GM18502 (cell line): ENCODE measurements around the gene LHFPL2.
A peak's percentile ranks its signal among the peaks of the same experiment; 100 is the strongest.
"Not testable (repeated sequence)": the region's sequence is repeated elsewhere in the genome, so short reads cannot be mapped to it uniquely, and the experiment has no call there.

Experiments
- ATAC-seq: cut with Tn5 transposase; IDR thresholded peaks from one replicate; pipeline ENCODE4 v1.9.1; 2021; ENCODE audit warnings: mild to moderate bottlenecking; ENCODE audit not compliant: unreplicated experiment, poor library complexity

LHFPL2 gene, protein sequence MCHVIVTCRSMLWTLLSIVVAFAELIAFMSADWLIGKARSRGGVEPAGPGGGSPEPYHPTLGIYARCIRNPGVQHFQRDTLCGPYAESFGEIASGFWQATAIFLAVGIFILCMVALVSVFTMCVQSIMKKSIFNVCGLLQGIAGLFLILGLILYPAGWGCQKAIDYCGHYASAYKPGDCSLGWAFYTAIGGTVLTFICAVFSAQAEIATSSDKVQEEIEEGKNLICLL

DNA sequence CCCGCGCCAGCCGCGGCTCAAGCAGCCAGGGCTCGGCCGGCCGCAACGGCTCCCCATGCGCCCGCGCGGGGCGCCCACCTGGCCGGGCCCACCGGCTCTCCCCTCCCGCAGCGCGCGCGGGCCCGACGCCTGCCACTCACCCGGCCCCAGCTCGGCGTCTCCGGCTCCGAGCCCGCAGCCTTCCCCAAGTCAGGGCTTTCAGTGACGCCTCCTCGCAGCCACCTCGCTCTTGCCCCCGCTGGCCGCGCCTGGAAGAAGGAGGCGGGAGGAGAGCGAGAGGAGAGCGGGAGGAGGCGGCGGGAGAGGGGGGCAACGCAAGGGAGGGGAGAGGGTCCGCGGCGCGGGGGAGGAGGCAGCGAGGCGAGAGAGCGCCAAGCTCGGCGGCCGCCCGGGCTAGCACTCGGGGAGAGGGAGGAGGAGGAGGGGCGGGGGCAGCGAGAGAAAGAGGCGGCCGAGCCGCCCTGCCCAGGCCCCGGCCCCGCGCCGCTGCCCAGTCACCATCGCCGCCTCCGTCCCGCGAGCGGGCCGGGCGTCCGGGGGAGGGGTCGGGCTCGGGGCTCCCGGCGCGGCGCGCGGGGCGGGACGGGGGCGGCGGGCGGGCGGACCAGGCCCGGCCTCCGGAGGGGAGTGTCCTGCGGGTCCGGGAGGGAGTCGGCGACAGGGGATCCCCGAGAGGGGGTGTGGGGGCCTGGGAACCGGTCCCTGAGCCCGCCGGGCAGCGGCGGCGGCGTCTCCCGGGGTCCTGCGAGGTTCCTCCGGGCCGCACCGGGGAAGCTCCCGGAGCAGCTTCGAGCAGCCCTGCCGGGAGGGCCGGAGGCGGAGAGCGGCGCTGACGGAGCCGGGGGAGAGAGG is at the start of gene LHFPL2:
LHFPL2 (minus strand) TSS at position 414 of the 852 bp plus-strand sequence. CDS start 138,559 bp downstream, outside the sequence.
- ATAC-seq: peak; percentile 59

DNA sequence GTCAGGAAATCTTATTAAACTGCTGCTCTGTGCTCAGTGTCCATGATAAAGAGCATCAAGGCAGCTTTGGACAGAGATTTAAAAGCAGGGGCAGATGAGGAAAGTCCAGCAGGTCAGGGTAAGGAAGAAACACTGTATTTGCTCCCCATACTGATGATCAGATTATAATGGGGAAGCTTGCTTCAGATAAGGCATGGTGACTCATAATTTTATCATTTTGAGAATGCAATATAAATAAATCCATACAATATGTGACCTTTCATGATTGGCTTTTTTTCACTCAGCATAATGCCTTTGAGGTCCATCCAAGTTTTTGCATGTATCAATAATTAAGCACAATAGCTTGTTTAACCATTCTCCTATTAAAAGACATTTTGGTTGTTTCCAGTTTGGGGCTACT is 48.1 kb upstream of the LHFPL2 start:
- no peak for ATAC-seq

DNA sequence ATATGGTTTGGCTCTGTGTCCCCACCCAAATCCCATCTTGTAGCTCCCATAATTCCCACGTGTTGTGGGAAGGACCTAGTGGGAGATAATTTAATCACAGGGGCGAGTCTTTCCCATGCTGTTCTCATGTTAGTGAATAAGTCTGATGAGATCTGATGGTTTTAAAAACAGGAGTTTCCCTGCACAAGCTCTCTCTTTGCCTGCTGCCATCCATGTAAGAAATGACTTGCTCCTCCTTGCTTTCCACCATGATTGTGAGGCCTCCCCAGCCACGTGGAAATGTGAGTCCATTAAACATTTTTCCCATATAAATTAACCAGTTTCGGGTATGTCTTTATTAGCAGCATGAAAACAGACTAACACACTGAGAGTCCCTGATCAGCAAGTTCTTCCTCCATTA is 47.5 kb upstream of the LHFPL2 start:
- ATAC-seq: not testable (repeated sequence)

DNA sequence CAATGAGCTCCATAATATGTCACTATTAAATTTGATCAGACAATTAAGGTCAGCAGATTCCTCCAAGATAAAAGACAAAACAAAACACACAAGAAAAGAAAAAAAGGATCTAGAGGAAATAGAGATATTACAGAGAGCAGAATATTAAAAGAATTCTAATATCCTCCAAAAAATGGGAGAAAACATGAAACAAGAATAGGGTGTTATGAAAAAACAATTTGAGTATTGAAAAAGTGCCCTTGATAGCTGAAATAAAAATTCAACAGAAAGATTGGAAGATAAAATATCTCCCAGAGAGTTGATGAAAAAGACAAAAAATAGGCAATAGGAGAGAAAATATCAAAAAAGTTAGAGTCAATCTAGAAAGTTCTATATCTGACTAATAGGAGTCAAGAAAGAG is 44.8 kb upstream of the LHFPL2 start:
- no peak for ATAC-seq

DNA sequence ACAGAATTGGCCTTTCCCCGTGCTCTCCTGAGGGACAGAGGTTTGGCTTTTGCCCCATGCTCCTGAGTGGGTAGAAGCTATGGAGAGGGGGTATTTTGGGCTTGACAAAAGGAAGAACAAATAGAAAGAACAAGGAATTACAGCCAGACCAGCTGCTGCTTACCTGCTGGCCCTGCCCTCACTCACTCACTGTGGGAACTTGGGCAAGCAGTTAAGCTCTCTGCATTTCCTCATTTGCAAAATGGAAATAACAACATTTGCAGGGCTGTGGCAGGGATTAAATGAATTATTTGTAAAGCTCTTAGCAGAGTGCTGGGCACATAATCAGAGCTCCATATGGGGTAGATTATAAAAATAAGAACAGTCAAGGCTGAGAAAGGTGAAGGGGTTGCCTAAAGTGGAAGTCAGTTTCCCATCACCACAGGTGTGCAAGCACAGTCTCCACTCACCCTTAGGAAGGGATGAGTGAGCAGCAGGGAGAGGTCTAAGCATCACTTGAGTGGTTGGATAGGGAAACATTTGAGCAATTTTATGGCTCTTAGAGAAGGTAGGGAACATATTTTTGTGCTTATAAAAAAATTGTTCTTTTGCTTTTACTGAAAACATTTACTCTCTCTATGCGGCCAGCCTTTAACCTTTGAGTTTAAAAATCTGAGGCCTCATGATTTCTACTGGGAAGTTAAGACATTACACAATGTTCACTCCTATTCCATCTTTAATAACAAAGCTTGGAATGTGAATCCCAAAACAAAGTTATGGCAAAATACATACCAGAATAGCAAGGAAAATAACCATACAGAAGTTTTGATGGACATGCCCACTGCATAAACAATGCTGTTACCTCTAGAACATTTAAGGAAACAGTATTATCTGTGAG is 42.8 kb upstream of the LHFPL2 start:
- ATAC-seq: no peak

DNA sequence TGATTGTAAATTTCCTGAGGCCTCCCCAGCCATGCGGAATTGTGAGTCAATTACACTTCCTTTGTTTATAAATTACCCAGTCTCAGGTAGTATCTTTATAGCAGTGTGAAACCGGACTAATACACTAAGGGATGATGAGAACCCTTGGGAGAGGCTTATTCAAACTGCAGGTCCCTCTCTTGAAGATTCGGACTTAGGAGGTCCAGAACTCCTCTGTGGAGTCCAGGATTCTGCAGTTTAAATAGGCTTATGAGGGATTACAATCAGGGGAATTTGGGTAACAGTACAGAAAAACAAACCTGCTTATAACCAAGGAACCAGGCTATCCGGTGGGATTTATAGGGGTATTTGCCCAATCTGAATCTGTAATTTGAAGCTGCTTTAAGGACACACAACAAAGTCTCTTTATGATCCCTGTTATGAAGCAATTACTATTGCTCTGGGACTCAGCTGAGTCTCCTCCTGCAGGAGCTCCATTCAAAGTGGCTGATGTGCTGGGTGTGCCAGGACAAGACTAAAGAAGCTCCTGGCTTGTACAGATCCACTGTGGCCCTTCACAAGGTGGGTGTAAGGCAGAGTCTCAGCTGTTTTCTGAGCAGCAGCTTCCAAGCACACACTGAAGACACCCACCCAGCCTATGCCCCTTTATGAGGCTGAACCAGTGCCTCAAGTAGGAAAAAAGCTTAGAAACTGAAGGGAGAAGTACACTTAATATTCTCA is 41.8 kb upstream of the LHFPL2 start:
- ATAC-seq: no peak

DNA sequence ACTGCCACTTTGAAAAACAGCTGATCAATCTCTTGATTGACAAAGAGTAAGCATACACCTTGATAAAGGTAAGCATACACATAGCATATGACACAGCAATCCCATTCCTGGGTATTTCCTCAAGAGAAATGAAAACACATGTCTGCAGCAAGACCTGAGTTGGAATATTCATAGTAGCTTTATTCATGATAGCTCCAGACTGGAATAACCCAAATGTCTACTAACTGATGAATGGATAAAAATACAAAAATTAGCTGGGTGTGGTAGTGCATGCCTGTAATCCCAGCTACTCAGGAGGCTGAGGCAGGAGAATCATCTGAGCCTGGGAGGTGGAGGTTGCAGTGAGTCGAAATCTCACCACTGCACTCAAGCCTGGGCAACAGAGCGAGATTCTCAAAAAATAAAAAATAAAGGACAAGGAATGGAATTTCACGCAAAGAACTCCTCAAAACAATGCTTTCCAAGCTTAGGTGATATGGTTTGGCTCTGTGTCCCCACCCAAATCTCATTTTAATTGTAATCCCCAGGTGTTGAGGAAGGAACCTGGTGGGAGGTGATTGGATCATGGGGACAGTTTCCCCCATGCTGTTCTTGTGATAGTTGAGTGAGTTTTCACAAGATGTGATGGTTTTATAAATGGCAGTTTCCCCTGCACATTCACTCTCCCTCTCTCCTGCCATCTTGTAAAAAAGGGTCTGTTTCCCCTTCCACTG is 41.1 kb upstream of the LHFPL2 start:
- ATAC-seq: no peak

DNA sequence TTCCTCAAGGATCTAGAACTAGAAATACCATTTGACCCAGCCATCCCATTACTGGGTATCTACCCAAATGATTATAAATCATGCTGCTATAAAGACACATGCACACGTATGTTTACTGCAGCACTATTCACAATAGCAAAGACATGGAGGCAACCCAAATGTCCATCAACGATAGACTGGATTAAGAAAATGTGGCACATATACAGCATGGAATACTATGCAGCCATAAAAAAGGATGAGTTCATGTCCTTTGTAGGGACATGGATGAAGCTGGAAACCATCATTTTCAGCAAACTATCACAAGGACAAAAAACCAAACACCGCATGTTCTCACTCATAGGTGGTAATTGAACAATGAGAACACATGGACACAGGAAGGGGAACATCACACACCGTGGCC is 38.9 kb upstream of the LHFPL2 start:
- not testable (repeated sequence) for ATAC-seq

DNA sequence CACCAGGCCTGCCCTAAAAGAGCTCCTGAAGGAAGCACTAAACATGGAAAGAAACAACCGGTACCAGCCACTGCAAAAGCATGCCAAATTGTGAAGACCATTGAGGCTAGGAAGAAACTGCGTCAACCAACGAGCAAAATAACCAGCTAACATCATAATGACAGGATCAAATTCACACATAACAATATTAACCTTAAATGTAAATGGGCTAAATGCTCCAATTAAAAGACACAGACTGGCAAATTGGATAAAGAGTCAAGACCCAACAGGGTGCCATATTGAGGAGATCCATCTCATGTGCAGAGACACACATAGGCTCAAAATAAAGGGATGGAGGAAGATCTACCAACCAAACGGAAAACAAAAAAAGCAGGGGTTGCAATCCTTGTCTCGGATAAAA is 35.3 kb upstream of the LHFPL2 start:
- ATAC-seq: not testable (repeated sequence)

DNA sequence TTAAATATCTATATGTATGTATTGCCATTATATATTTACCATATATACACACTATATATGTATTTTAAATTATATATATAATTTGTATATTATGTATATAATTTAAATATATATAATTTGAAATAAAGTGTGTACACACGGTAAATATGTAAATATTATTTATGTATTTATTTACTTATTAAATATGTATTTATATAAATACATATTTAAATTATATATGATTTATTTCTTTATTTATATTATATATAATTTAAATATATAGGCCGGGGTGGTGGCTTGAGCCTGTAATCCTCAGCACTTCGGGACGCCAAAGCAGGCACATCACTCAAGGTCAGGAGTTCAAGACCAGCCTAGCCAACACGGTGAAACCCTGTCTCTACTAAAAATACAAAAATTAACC is 31.3 kb upstream of the LHFPL2 start:
- no peak for ATAC-seq

DNA sequence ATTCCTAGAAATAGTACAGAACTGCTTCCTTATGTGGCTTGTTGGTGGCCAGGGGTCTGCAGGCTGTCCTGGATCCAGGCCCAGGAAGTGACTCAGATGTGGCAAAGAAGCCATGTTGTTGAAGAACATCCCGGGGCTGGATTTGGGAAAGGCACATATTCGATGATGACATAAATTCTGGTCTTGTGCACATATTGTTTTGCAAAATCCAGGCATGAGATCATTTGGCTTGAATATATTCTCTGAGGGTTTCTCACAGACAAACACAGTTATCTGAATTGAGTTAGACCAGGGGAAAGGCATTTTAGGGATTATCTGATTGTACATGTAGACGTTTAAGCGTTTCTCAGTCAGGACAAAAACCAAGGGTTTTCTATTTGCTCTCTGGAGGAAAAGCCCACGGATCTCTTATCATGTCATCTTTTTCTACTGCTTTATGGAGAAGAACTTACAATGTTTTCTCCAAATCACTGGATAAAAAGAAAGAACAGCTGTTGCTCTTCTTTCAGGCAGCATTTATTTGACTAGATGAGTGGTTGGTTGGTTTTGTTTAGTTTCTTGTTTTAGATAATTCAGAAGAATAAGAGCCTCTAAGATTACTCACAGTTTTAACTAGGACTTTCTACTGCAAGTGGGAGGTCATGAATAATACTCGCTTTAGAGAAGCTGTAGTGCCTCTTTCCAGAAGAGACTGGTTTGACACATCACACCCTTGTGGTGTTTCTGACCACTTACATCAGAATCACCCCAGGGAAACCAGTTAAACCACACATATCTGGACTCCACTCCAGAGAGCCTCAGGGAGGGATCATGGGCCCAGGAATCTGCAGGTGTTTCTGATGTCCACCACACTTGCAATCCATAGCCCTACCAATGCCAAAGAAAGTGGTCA is 29.5 kb upstream of the LHFPL2 start:
- no peak for ATAC-seq

DNA sequence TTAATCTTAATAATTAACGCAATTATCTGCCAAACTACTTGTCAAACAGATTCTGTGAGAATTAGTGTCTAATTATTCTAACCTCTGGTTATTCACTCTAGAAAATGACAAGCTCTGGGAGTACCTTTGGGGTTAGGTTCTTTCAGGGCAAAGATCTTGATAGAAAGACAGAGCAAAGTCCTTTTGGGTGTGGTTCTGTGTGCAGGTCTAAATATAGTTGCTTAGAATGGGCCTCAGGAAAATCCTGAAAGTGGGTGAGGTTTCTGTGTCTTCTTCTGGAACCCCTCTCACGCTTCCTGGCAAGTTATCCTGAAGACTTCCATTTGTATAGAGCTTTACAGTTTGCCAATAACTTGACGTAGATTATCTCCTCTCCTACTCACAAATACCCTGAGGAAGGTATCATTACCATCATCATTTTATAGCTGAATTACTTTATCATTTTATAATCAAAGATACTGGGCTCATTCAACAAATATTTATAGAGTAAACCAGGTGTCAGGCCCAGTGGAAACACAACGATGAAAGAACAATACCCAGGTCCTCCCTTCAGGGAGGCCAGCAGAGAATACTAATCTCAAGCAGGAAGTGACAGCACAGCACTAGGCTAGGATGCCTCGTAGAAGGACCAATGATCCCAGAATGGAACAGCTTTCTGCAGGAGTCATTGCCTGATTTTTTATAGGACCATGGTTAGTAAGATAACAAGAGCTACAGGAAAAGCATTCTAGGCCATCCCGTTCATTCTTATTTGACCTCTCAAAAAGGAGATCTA is 27.6 kb upstream of the LHFPL2 start:
- ATAC-seq: no peak

DNA sequence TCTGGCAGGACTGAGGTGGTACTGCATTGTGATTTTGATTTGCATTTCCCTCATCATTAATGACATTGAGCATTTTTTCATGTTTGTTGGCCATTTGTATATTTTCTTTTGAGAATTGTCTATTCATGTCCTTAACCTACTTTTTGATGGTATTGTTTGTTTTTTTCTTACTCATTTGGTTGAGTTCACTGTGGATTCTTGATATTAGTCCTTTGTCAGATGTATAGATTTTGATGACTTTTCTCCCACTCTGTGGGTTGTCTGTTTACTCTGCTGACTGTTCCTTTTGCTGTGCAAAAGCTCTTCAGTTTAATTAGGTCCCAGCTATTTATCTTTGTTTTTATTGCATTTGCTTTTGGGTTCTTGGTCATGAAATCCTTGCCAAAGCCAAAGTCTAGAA is 25.3 kb upstream of the LHFPL2 start:
- ATAC-seq: not testable (repeated sequence)

DNA sequence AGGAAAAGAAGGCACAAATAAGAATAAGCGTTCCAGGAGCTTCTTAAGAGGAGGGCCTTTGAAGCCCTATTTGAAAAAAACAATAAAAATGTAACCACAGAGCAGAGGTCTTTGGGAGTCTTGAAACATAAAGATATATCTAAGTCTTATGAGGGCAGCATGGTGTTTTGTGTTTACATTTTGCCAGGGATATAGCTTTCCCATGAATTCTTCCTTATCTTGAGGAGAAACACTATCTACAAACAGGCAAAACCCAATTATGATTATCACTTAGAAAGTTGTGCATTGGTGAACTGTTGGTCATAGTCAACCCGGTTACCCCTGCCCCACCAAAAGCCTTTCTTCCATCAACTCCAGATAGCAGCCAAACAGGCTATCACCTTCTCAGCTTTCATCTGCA is 23.6 kb upstream of the LHFPL2 start:
- ATAC-seq: no peak

DNA sequence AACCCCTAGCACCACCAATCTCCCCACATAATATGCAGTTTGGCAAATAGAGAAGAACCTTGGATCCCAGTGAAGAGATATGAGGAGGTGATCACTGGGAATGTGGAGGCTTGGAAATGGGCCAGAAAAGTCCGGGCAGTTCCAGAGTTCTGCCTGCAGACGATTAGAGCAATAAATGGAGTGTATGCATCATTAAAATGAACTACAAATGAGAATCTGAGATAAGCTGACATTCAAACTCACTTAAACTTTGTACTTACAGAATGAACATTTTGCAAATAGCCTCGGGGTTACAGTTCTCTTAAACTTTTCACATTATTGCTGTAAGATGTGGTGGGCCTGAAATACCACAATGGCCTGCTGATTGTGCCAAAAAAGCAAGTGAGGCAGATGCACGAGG is 23.0 kb upstream of the LHFPL2 start:
- ATAC-seq: no peak

DNA sequence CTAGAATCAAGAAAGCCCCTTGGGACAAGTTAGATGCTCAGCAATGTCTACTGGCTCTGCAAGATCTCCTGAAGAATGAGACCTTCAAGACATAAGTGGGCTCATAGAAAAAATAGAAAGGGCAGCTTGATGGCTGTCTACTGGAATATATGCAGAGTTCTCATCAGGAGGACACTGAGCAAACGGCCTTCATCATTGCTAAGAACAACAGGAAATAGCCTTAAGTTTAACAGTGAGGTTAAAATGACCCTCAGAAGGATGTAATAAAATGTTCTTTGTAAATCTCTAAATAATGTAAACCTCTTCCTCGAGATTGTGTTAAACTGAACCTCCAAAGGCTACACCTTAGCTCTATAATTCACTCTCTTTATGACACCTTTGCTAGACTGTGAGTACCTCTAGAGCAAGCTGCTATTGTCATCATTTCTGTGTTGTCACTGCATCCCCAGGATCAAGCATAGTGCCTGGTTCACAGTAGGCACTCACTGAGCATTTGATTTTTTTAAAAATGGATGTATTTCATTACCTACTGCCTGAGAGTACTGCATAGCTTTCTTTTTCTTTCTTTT is 22.2 kb upstream of the LHFPL2 start:
- no peak for ATAC-seq

DNA sequence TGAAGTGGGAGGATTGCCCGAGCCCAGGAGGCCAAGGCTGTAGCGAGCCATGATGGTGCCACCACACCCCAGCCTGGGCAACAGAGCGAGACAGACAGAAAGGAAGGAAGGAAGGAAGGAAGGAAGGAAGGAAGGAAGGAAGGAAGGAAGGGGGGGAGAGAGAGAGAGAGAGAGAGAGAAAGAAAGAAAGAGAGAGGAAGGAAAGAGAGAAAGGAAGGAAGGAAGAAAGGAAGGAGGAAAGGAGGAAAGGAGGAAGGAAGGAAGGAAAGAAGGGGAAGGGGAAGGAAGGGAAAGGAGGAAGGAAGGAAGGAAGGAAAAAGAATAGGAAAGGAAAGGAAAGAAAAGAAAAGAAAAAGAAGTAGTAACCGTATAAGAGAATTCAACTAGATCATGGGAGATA is 20.8 kb upstream of the LHFPL2 start:
- no peak for ATAC-seq
